Mucosa of descending colon (tissue), 3 donors: ENCODE results near the gene UCK2. TPM values are rescaled to one million over a fixed set of nuclear protein-coding genes. Genes with fewer than 3 reads are reported as not detected.

Experiments
- ATAC-seq: fragments of 200-7000 bp; cut with Tn5 transposase; one replicate; pipeline ENCODE4 v1.9.1; 2020; ENCODE audit warnings: mild to moderate bottlenecking, moderate library complexity
- DNase-seq, 3 donors: peaks; one replicate each; pipeline ENCODE4 v3.0.0-alpha.2; 2020
- H3K36me3 ChIP-seq: fragments of 200-600 bp; one replicate; pipeline ENCODE4 v1.8.0; 2021; ENCODE audit warnings: low read depth, mild to moderate bottlenecking
- H3K4me1 ChIP-seq: fragments of 200-600 bp; one replicate; pipeline ENCODE4 v1.8.0; 2021; ENCODE audit warnings: low read depth, mild to moderate bottlenecking
- H3K4me3 ChIP-seq: fragments of 200-600 bp; one replicate; pipeline ENCODE4 v1.8.0; 2021; ENCODE audit warnings: mild to moderate bottlenecking
- H3K9me3 ChIP-seq: fragments of 200-600 bp; one replicate; pipeline ENCODE4 v1.8.0; 2021; ENCODE audit warnings: mild to moderate bottlenecking
- intact Hi-C, 2 donors: fragments of 100-400 bp; cut with DNase I in 1 of 2; cut with micrococcal nuclease in 1 of 2; formaldehyde crosslinking; loops; one replicate each; pipeline versions ENCODE4 v1.11.0 to v1.11.1; 2022; cut with DNase I, micrococcal nuclease
- total RNA-seq, 3 donors: library from RNA; stranded (reverse); fragmentation: NEBNext Ultra II Directional in 2 of 3; extraction: Animal tissue kit (Norgen Biotek cat#: 25700) in 2 of 3; gene quantifications; one replicate each; pipeline versions ENCODE4 v1.2.1 to v1.2.4, GENCODE V29; 2021 to 2023
- TF ChIP-seq, protein P1 (sequence below): fragments of 200-600 bp; IDR thresholded peaks from one replicate; pipeline ENCODE4 v1.8.0; 2022; ENCODE audit warnings: antibody characterized with exemption, mild to moderate bottlenecking
- donor health status: DM: no; HTN: no; CAD: no; lungs with moderate emphysema.
- donor health status: DM: no; HTN: no; CAD: no.
- donor health status: DM: no; HTN: yes; CAD: no.

UCK2 gene
- total RNA-seq, 3 donors from 2014 or later = 41.6 to 86.5 (median 51.8) TPM

DNA sequence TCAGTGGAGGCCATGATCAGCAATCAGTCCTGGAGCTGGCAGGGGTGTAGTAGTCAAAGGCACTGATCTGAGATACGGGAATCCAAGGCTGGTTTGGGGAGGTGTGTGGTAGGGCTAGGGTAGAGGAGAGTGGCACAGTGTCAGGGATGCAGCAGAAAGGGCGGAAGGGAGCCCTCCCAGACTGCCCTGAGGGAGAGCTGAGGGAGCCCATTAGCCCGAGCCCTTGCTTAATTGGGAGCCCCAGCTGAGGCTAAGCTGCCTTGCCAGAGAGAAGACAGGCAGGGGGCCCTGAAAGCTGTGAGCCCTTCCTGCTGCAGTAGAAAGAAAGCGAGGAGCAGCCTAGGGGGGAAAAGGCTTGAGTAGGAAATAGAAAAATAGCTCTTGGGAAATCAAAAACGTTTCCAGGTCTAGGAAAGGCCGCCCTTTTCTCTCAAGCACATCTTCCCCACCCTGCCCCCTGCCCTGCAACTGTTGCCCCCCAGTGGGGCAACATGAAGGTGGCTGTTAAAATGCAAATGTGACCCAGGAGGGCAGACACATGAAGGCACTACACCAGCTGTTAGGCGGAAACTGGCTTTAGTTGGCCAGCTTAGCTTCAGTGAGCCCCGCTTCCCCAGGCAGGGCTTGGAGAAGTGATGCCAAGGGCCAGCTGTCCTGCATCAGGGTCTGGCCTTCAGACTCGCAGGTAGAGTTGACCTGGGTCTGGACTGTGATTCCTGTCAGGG lies 106.2 kb downstream of the UCK2 start:
- DNase-seq (no peak), ATAC-seq (no peak)
- Histone ChIP-seq H3K9me3 (no peaks in the 10 kb centered on the region), H3K4me3 (no peak overlapping the region), H3K36me3 (no peaks in the 10 kb centered on the region), H3K4me1 (no peaks in the 10 kb centered on the region)
- intact Hi-C loops = no loop called here
- TF ChIP-seq, protein P1, sequence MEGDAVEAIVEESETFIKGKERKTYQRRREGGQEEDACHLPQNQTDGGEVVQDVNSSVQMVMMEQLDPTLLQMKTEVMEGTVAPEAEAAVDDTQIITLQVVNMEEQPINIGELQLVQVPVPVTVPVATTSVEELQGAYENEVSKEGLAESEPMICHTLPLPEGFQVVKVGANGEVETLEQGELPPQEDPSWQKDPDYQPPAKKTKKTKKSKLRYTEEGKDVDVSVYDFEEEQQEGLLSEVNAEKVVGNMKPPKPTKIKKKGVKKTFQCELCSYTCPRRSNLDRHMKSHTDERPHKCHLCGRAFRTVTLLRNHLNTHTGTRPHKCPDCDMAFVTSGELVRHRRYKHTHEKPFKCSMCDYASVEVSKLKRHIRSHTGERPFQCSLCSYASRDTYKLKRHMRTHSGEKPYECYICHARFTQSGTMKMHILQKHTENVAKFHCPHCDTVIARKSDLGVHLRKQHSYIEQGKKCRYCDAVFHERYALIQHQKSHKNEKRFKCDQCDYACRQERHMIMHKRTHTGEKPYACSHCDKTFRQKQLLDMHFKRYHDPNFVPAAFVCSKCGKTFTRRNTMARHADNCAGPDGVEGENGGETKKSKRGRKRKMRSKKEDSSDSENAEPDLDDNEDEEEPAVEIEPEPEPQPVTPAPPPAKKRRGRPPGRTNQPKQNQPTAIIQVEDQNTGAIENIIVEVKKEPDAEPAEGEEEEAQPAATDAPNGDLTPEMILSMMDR = no peak

DNA sequence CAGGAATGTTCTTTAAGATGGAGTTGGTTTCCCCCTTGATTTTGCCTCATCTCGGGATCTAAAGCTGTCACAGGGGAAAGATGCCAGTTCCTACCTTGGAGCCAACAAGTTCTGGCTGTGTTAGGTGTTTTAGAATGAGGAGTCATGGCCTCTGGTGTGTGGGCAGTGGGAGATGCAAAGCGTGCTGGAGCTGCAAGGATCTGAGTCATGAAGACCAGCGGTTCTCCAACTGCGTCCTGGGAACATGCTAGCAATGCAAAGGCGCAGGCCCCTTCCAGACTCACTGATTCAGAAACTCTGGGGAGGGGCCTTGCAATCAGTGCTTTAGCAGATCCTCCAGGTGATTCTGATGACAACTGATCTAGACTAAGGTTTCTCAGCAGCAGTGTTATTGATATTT lies 109.1 kb downstream of the UCK2 start:
- Histone ChIP-seq H3K4me3 (no peak overlapping the region), H3K36me3 (no peaks in the 10 kb centered on the region), H3K9me3 (no peaks in the 10 kb centered on the region), H3K4me1 (no peaks in the 10 kb centered on the region)
- intact Hi-C loops = no loop called here
- ATAC-seq (no peak), DNase-seq (no peak)
- TF ChIP-seq, protein P1 = no peak

DNA sequence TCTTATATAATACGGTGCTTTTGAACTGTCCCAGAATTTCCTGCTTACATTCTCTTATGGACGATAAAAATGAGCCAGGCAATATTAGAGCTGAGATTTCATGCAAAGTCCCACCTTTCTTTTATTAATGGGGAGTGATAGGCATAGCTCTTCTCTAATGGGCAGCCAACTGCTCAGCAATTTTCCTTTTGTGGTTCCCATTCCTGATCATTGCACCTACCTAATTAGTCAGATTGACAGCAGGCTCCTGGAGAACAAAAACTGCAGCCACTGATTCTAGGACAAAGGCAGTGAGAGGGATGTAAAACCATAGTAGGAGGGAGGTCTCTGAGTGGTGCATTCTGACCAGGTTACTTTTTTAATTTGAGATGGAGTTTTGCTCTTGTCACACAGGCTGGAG lies 110.4 kb downstream of the UCK2 start:
- TF ChIP-seq, protein P1 = no peak
- intact Hi-C loops = no loop called here
- H3K36me3 ChIP-seq = no peaks in the 10 kb centered on the region
- no peaks in the 10 kb centered on the region for H3K4me1 ChIP-seq
- H3K9me3 ChIP-seq = no peaks in the 10 kb centered on the region
- ATAC-seq (no peak), DNase-seq (no peak)
- no peak overlapping the region for H3K4me3 ChIP-seq

DNA sequence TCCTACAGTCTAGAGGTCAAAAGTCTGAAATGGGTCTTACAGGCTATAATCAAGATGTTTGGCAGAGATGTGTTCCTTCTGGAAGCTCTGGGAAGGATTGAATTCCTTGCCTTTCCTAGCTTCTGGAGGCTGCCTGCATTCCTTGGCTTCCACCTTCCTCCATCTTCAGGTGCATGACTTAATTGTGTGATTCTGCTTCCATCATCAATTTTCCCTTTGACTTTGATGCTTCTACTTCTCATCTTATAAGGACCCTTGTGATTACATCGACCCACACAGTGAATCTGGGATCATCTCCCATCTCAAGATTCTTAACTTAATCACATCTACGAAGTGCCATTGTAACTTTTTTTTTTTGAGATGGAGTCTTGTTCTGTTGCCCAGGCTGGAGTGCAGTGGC lies 111.4 kb downstream of the UCK2 start:
- DNase-seq = no peak
- Histone ChIP-seq H3K36me3 (no peaks in the 10 kb centered on the region), H3K9me3 (no peaks in the 10 kb centered on the region), H3K4me1 (no peaks in the 10 kb centered on the region), H3K4me3 (no peak overlapping the region)
- TF ChIP-seq, protein P1 = no peak
- intact Hi-C loops = no loop called here
- ATAC-seq = no peak

DNA sequence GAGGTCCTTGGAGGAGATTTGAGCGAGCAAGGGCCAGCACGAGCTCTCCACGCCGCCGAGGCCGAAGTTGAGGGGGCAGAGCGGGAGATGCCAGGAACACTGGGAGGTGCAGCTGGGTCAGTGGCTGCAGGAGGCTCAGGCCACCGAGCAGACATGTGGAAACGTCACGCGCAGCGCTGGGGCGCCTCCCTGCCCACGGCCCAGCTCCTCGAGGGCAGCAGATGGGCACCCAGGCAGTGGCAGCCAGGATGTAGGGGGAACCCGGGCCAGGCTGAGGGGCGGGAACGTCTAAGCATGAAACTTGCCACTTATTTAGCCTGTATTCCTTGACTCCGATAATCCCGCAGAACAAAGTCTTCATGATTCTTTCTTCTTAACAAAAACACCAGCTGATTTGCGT lies 114.1 kb downstream of the UCK2 start:
- intact Hi-C loops = no loop called here
- no peaks in the 10 kb centered on the region for H3K9me3 ChIP-seq
- no peaks in the 10 kb centered on the region for H3K4me1 ChIP-seq
- no peak overlapping the region for H3K4me3 ChIP-seq
- TF ChIP-seq, protein P1 = no peak
- ATAC-seq (no peak), DNase-seq (no peak)
- H3K36me3 ChIP-seq = no peaks in the 10 kb centered on the region

DNA sequence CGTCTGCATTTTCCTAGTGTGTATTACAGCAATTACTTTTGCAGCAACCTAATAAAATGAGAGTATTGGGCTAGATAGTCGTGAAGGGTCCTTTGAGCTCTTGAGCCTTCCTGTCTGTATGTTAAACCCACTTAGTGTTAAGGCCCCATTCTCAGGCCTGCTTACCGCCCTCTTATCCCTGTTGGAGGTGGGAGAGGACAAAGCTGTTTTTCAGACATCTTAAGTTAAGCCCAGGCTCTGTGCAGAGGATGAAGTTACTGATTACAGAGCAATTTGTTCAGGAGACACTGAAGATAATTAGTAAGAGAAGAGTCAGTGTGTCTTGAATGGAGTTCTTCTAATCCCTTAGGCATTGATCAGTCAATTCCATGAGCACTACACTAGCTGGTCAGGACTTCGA lies 114.6 kb downstream of the UCK2 start:
- ATAC-seq (no peak), DNase-seq (no peak)

More for the DNA sequence above, 114.6 kb downstream of the UCK2 start:
- TF ChIP-seq, protein P1 = no peak
- intact Hi-C loops = no loop called here
- H3K9me3 ChIP-seq = no peaks in the 10 kb centered on the region
- no peaks in the 10 kb centered on the region for H3K4me1 ChIP-seq
- H3K36me3 ChIP-seq = no peaks in the 10 kb centered on the region
- H3K4me3 ChIP-seq = no peak overlapping the region
